ENCODE data around the gene ZFR2.

Gene ZFR2

DNA sequence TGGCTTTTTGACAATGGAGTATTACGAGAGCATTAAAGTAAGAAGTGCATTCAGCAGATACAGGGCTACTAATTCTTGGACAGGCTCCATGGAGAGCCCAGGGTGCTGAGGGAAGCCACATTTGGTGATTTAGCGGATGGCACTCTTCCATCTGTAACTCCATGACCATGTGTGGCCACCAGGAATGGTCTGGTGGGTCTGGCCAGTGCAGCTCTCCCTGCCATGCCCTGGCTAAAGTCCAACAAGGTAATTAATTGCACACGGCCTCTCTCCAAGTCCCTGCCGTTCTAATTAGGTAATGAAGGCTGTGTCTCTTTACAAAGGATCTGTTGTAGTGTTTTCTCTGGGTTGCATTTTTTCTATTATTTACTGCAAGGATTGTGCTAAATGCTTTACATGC lies 4.3 kb upstream of the ZFR2 start:
- no peak overlapping the region for H3K4me3 ChIP-seq (ENCODE audit: low read depth, low read length)
- TF ChIP-seq, protein P1, sequence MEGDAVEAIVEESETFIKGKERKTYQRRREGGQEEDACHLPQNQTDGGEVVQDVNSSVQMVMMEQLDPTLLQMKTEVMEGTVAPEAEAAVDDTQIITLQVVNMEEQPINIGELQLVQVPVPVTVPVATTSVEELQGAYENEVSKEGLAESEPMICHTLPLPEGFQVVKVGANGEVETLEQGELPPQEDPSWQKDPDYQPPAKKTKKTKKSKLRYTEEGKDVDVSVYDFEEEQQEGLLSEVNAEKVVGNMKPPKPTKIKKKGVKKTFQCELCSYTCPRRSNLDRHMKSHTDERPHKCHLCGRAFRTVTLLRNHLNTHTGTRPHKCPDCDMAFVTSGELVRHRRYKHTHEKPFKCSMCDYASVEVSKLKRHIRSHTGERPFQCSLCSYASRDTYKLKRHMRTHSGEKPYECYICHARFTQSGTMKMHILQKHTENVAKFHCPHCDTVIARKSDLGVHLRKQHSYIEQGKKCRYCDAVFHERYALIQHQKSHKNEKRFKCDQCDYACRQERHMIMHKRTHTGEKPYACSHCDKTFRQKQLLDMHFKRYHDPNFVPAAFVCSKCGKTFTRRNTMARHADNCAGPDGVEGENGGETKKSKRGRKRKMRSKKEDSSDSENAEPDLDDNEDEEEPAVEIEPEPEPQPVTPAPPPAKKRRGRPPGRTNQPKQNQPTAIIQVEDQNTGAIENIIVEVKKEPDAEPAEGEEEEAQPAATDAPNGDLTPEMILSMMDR (IDR thresholded peaks at IDR 0.05; ENCODE audit: borderline replicate concordance, insufficient read depth, low read depth, low read length): no peak

DNA sequence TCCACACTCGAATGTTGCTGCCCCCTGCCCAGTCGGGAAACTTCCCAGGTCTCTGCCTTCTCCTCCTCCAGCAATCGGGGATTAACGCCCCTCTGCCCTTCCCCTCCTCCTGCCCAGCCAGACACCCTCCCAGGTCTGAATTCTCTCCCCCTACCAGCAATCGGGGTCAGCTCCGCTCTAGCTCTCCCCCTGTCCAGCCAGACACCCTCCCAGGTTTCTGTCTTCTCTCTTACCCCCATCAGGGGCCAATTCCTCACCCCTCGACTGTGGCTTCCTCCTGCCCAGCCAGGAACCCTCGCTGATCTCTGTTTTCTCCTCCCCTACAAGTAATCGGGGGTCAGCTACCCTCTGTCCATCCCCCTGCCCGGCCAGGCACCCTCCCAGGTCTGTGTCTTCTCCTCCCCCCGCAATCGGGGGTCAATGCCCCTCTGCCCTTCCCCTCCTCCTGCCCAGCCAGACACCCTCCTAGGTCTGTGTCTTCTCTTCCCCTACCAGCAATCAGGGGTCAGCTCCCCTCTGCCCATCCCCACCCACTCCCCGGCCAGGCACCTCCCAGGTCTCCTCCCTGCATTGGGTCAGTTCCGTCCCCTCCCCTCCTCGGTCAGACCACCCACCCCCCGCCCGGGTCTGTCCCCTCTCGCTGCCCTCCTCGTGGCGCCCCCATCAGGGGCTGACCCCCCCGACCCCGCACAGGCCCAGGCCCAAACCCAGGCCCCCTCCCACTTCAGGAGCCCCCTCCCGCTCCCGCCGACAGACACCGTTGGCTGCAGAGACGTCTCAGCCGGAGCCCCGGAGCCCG lies 668 bp downstream of the ZFR2 start:
- TF ChIP-seq, protein P1 (IDR thresholded peaks at IDR 0.05; ENCODE audit: borderline replicate concordance, insufficient read depth, low read depth, low read length): no peak
- H3K4me3 ChIP-seq (ENCODE audit: low read depth, low read length): no peak overlapping the region

DNA sequence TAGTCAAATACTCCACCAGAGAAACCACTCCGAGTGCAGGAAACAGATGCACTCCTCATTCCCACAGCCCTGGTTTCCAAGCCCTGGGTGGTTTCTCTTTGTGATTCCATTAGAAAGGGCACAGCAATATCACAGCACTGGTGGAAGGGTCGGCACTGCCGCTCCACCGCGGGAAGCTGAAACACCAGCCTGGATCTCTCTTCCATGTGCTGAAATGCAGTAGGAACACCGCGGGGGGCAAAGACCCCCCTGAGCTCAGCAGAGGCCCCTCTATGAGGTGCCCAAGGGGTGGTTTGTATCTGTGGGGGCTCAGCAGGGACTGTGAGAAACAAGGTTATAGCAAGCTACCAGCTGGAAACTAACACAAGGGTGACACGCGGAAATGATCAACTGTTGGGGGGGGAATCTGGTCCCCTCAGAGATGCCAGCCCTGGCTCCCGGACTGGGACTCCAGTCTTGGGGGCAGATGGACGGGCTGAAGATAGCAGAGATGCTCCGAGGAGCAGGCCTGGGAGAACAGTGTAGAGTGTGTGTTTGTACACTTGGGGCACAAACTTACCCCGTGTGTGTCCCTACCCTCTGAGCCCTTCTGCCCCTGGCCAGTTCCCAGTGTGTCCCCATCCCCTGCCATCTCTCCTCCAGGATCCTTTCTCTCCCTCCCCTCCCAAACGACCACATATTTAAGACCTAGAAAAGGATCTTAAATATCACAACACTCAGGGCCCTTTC lies 1.8 kb downstream of the ZFR2 start:
- no peak overlapping the region for H3K4me3 ChIP-seq (ENCODE audit: low read depth, low read length)
- TF ChIP-seq, protein P1 (IDR thresholded peaks at IDR 0.05; ENCODE audit: borderline replicate concordance, insufficient read depth, low read depth, low read length): no peak

DNA sequence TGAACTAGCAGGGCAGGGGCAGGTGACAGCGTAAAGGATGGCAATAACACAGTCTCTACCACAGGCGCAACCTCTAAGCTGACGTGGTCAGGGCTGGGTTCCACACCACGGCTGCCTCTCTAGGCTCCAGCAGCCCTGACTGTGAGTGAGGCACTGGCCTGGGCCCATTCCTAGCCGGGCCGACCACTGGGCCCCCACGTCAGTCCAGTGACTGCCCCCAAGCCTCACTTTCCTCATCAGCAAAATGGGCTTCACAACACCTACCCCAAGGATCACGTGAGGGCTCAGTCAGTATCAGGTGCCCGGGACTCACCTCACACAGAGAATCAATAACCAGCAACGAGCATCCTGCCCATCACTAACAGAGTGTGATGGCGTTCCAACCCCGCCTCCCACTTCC lies 5.2 kb downstream of the ZFR2 start:
- no peak overlapping the region for H3K4me3 ChIP-seq (ENCODE audit: low read depth, low read length)
- TF ChIP-seq, protein P1 (IDR thresholded peaks at IDR 0.05; ENCODE audit: borderline replicate concordance, insufficient read depth, low read depth, low read length): no peak

DNA sequence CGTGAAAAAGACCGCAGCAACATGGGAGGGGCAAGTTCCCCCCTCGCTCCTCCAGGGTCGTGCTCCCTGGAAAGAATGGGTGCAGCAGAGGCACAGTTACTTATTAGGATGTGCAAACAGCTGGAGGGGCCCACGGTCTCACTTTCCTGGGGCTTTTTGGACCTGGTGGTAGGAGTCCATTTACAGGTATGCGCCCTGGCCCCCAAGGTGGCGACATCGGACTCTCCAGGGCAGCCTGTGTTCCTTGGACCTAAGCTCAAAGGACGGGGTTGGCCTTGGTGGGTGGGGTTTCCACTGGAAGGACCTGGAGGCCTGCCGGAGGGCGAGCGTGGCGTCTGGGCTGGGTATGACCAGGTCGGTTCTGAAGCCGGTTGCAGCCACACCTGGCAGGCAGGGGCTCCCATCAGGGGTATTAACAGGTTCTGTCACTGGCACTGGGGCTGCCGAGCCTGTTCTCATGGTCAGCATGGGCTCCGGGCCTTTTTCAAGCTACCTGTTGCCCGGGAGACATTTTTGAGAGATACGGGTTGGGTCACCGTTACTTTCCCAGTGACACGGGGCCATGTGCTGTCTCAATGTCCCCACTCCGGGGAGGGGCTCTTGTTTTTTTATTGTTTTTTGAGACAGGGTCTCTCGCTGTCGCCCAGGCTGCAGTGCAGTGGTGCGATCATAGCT lies 5.9 kb downstream of the ZFR2 start:
- TF ChIP-seq, protein P1 (IDR thresholded peaks at IDR 0.05; ENCODE audit: borderline replicate concordance, insufficient read depth, low read depth, low read length): no peak
- H3K4me3 ChIP-seq (ENCODE audit: low read depth, low read length): no peak overlapping the region

DNA sequence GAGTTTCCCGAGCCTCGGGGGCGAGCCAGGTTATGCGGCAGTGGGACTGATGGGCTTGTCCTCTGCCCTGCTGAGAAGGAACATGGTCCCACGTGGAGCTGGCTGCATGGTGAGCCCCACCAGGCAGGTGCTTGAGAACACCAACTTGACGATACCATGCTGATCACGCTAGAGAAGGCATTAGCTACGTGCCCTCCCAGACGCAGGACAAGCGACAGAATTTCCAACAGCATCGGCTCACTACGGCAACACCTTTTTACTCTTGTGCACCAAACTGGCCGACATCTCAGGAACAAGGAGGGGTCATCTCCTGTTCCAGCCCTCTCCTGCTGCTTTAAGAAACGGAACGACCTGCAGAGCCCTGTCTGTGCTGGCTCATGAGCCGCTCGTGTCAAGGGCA lies 8.3 kb downstream of the ZFR2 start:
- H3K4me3 ChIP-seq (ENCODE audit: low read depth, low read length): no peak overlapping the region
- TF ChIP-seq, protein P1 (IDR thresholded peaks at IDR 0.05; ENCODE audit: borderline replicate concordance, insufficient read depth, low read depth, low read length): no peak
